H9 (cell line): ENCODE data around the gene CABLES2. TPM values are rescaled to one million over a fixed set of nuclear protein-coding genes. Genes with fewer than 3 reads are reported as not detected.

Experiments
- DNase-seq: peaks from one replicate; pipeline ENCODE4 v3.0.0-alpha.2; 2017
- H2AFZ ChIP-seq: one replicate; pipeline ENCODE4 v1.6.1; 2013; ENCODE audit warnings: mild to moderate bottlenecking, low read length, control low read depth, moderate library complexity
- H2AK5ac ChIP-seq: 2 replicates; pipeline ENCODE4 v1.6.1; 2013; ENCODE audit warnings: low read length, control low read depth, mixed read lengths; ENCODE audit not compliant: insufficient read length
- H2BK120ac ChIP-seq: one replicate; pipeline ENCODE4 v1.6.1; 2013; ENCODE audit warnings: low read depth, mild to moderate bottlenecking, low read length, control low read depth, inconsistent platforms; ENCODE audit not compliant: poor library complexity, severe bottlenecking
- H2BK12ac ChIP-seq: 2 replicates; pipeline ENCODE4 v1.6.1; 2013; ENCODE audit warnings: low read length, control low read depth, mixed read lengths, low read depth; ENCODE audit not compliant: insufficient read length
- H2BK15ac ChIP-seq: 2 replicates; pipeline ENCODE4 v1.6.1; 2013; ENCODE audit warnings: low read depth, low read length, control low read depth
- H2BK20ac ChIP-seq: one replicate; pipeline ENCODE4 v1.6.1; 2013; ENCODE audit warnings: low read depth, mild to moderate bottlenecking, low read length, control low read depth, inconsistent platforms; ENCODE audit not compliant: poor library complexity, severe bottlenecking
- H2BK5ac ChIP-seq: 2 replicates; pipeline ENCODE4 v1.6.1; 2013; ENCODE audit warnings: low read length, control low read depth, mixed read lengths; ENCODE audit not compliant: insufficient read length
- H3K14ac ChIP-seq: 2 replicates; pipeline ENCODE4 v1.6.1; 2013; ENCODE audit warnings: low read length, control low read depth; ENCODE audit not compliant: insufficient read depth
- H3K18ac ChIP-seq: 2 replicates; pipeline ENCODE4 v1.6.1; 2013; ENCODE audit warnings: low read depth, mild to moderate bottlenecking, mixed read lengths, low read length, control low read depth; ENCODE audit not compliant: insufficient read length
- H3K23ac ChIP-seq: 2 replicates; pipeline ENCODE4 v1.6.1; 2013; ENCODE audit warnings: low read length, control low read depth, mixed read lengths, low read depth; ENCODE audit not compliant: insufficient read length
- H3K23me2 ChIP-seq: 2 replicates; pipeline ENCODE4 v1.6.1; 2013; ENCODE audit warnings: low read depth, mild to moderate bottlenecking, mixed read lengths, low read length, control low read depth; ENCODE audit not compliant: insufficient read length, poor library complexity, severe bottlenecking
- H3K27ac ChIP-seq: 2 replicates; pipeline ENCODE4 v1.5.1; 2013; ENCODE audit warnings: low read length, control low read depth, mixed read lengths, low read depth; ENCODE audit not compliant: insufficient read length
- H3K27me3 ChIP-seq: 2 replicates; pipeline ENCODE4 v1.6.1; 2013; ENCODE audit warnings: low read length, control low read depth, inconsistent platforms; ENCODE audit not compliant: insufficient read depth
- H3K4ac ChIP-seq: 2 replicates; pipeline ENCODE4 v1.6.1; 2013; ENCODE audit warnings: low read depth, mild to moderate bottlenecking, control low read depth, inconsistent platforms, low read length, moderate library complexity
- H3K4me1 ChIP-seq: 2 replicates; pipeline ENCODE4 v1.6.1; 2013; ENCODE audit warnings: low read length, control low read depth, inconsistent platforms; ENCODE audit not compliant: insufficient read depth
- H3K4me2 ChIP-seq: 2 replicates; pipeline ENCODE4 v1.6.1; 2013; ENCODE audit warnings: low read length, control low read depth, mixed read lengths; ENCODE audit not compliant: insufficient read length, insufficient read depth
- H3K56ac ChIP-seq: 2 replicates; pipeline ENCODE4 v1.6.1; 2013; ENCODE audit warnings: low read depth, mild to moderate bottlenecking, mixed read lengths, low read length, control low read depth; ENCODE audit not compliant: insufficient read length
- H3K79me1 ChIP-seq: 2 replicates; pipeline ENCODE4 v1.6.1; 2013; ENCODE audit warnings: low read depth, mild to moderate bottlenecking, moderate library complexity, low read length, control low read depth, inconsistent platforms; ENCODE audit not compliant: insufficient read depth, poor library complexity, severe bottlenecking
- H3K79me2 ChIP-seq: 2 replicates; pipeline ENCODE4 v1.6.1; 2013; ENCODE audit warnings: low read length, control low read depth, inconsistent platforms; ENCODE audit not compliant: insufficient read depth
- H3K9ac ChIP-seq: 2 replicates; pipeline ENCODE4 v1.6.1; 2013; ENCODE audit warnings: low read length, control low read depth, mixed read lengths; ENCODE audit not compliant: insufficient read length; ENCODE audit errors: extremely low read depth
- H3K9me3 ChIP-seq: one replicate; pipeline ENCODE4 v1.6.1; 2013; ENCODE audit warnings: low read depth, low read length, inconsistent platforms; ENCODE audit not compliant: control insufficient read depth
- H3T11ph ChIP-seq: one replicate; pipeline ENCODE4 v1.6.1; 2013; ENCODE audit warnings: mild to moderate bottlenecking, low read length, control low read depth, inconsistent platforms
- H4K20me1 ChIP-seq: one replicate; pipeline ENCODE4 v1.6.1; 2013; ENCODE audit not compliant: control insufficient read depth, insufficient read length, insufficient read depth
- H4K5ac ChIP-seq: 2 replicates; pipeline ENCODE4 v1.6.1; 2013; ENCODE audit warnings: low read depth, mild to moderate bottlenecking, mixed read lengths, low read length, control low read depth; ENCODE audit not compliant: insufficient read length
- H4K8ac ChIP-seq: replicated peaks from 2 replicates; pipeline ENCODE4 v1.6.1; 2013; ENCODE audit warnings: low read length, control low read depth, mixed read lengths, low read depth; ENCODE audit not compliant: insufficient read length
- H4K91ac ChIP-seq: 2 replicates; pipeline ENCODE4 v1.6.1; 2013; ENCODE audit warnings: low read depth, mild to moderate bottlenecking, moderate library complexity, mixed read lengths, low read length, control low read depth; ENCODE audit not compliant: insufficient read length
- H3K27ac Mint-ChIP-seq, 3 experiments: 2 replicates in 2 of 3; 3 replicates in 1 of 3; pipeline ENCODE4 v1.8.0; 2020 to 2021; ENCODE audit warnings: mixed read lengths in 3 of 3, mild to moderate bottlenecking in 1 of 3, moderate library complexity in 1 of 3
- H3K27me3 Mint-ChIP-seq: 2 replicates; pipeline ENCODE4 v1.8.0; 2021; ENCODE audit warnings: low read depth, mild to moderate bottlenecking, moderate library complexity, mixed read lengths
- H3K36me3 Mint-ChIP-seq, 3 experiments: 2 replicates in 2 of 3; 3 replicates in 1 of 3; pipeline ENCODE4 v1.8.0; 2020 to 2021; ENCODE audit warnings: low read depth in 3 of 3, mixed read lengths in 3 of 3; ENCODE audit not compliant: insufficient read depth in 1 of 3
- H3K4me1 Mint-ChIP-seq, 2 experiments: 2 replicates each; pipeline ENCODE4 v1.8.0; 2020; ENCODE audit warnings: mixed read lengths in 2 of 2
- H3K4me3 Mint-ChIP-seq, 2 experiments: 2 replicates in 1 of 2; 3 replicates in 1 of 2; pipeline ENCODE4 v1.8.0; 2020 to 2021; ENCODE audit warnings: mild to moderate bottlenecking in 2 of 2, mixed read lengths in 2 of 2, moderate library complexity in 1 of 2
- H3K9me3 Mint-ChIP-seq, 2 experiments: 2 replicates in 1 of 2; 3 replicates in 1 of 2; pipeline ENCODE4 v1.8.0; 2020; ENCODE audit warnings: mild to moderate bottlenecking in 2 of 2, mixed read lengths in 2 of 2, moderate library complexity in 1 of 2
- WGBS: extraction: QIAGEN DNeasy Blood & Tissue Kit; methylation state at CpG from one replicate; pipeline ENCODE4 v1.1.7; 2013; ENCODE audit warnings: missing lambda C conversion rate, low lambda C conversion rate, mixed read lengths; ENCODE audit not compliant: insufficient read length; ENCODE audit errors: extremely low coverage; 5-methylcytosine and 5-hydroxymethylcytosine counted together
- total RNA-seq: library from RNA; stranded (reverse); gene quantifications from 2 replicates; pipeline ENCODE4 v1.2.1, GENCODE V29; 2021
- TF ChIP-seq, protein P1 (sequence below): fragments of 200-600 bp; sonication (generic); conservative IDR thresholded peaks from 3 replicates; pipeline ENCODE4 v1.8.0; 2021; ENCODE audit warnings: antibody characterized with exemption, mild to moderate bottlenecking

CABLES2 gene
- total RNA-seq, 1 experiment from 2014 or later: 10.8 TPM

DNA sequence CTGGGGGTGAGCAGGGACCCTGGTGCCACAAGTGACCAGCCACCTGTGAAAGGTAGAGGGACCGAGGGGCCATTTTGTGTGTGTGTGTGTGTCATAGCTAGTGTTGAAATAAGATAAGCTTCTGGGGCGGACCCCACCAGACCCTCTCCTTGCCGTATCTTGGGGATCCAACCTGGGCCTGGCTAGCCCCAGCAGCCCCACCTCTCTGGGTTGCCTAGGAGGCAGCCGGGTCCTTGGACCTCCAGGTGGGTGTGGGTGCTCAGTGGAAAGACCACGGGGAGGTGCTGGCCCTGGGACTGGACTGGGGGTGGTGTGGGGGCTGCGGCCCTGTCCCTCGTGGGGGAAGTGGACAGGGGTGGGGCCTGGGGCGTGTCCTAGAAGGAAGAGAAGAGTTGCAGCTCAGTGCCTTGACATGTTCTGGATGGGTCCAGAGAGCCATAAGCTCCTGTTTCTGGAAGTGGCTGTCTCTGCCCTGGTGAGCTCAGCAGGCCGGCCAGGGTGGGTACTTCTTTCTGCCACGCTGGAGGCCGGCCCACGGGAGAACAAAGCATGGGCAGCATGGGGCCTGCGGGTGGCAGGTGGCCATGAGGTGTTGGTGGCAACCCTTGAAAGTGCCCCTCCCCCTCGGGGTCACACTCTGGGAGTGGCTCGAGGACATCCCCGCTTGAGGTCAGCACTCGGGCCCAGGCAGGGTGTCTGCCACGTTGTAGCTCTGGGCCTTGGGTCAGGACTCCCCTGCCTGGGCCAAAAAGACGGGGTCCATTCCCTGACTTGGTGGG, 11.8 kb upstream of the CABLES2 start:
- no peak overlapping the region for H2BK20ac ChIP-seq
- H3K14ac ChIP-seq: no peak overlapping the region; the same call in 1 of the 2 replicates
- H4K91ac ChIP-seq: no peak overlapping the region
- no peak overlapping the region for H2AFZ ChIP-seq
- no peak overlapping the region for H2BK15ac ChIP-seq
- no peak overlapping the region for H2BK120ac ChIP-seq
- H3K79me1 ChIP-seq: no peaks in the 10 kb centered on the region
- H3K4me2 ChIP-seq: no peak overlapping the region
- H4K8ac ChIP-seq: no peak overlapping the region
- no peak overlapping the region for H3K4ac ChIP-seq
- no peaks in the 10 kb centered on the region for H3K9me3 ChIP-seq
- Mint-ChIP-seq H3K27me3 (peaks cover 1% of the 10 kb centered on the region), H3K9me3 (peaks cover 0 to 5% of the 10 kb centered on the region in 2 experiments; a peak in 2 of 5 replicates), H3K4me1 (peaks cover 0 to 9% of the 10 kb centered on the region in 2 experiments; a peak in 3 of 4 replicates), H3K4me3 (no peak overlapping the region; a peak in 1 of 5 replicates), H3K27ac (no peak overlapping the region), H3K36me3 (peaks cover 0 to 4% (median 0%) of the 10 kb centered on the region in 3 experiments; a peak in 1 of 7 replicates)
- H2AK5ac ChIP-seq: no peak overlapping the region
- no peak overlapping the region for H3T11ph ChIP-seq
- H3K27me3 ChIP-seq: no peaks in the 10 kb centered on the region
- no peak for DNase-seq
- no peak overlapping the region for H2BK5ac ChIP-seq
- H3K9ac ChIP-seq: no peak overlapping the region
- H4K20me1 ChIP-seq: no peaks in the 10 kb centered on the region
- no peaks in the 10 kb centered on the region for H3K23me2 ChIP-seq
- no peak overlapping the region for H3K18ac ChIP-seq
- H3K79me2 ChIP-seq: no peaks in the 10 kb centered on the region
- no peak overlapping the region for H3K23ac ChIP-seq
- no peak overlapping the region for H4K5ac ChIP-seq
- H3K4me1 ChIP-seq: no peaks in the 10 kb centered on the region
- H3K27ac ChIP-seq: no peak overlapping the region
- H3K56ac ChIP-seq: no peak overlapping the region
- H2BK12ac ChIP-seq: no peak overlapping the region
- TF ChIP-seq, protein P1, sequence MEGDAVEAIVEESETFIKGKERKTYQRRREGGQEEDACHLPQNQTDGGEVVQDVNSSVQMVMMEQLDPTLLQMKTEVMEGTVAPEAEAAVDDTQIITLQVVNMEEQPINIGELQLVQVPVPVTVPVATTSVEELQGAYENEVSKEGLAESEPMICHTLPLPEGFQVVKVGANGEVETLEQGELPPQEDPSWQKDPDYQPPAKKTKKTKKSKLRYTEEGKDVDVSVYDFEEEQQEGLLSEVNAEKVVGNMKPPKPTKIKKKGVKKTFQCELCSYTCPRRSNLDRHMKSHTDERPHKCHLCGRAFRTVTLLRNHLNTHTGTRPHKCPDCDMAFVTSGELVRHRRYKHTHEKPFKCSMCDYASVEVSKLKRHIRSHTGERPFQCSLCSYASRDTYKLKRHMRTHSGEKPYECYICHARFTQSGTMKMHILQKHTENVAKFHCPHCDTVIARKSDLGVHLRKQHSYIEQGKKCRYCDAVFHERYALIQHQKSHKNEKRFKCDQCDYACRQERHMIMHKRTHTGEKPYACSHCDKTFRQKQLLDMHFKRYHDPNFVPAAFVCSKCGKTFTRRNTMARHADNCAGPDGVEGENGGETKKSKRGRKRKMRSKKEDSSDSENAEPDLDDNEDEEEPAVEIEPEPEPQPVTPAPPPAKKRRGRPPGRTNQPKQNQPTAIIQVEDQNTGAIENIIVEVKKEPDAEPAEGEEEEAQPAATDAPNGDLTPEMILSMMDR: no peak
- no CpG with 5 or more reads among the region's 19 CpGs for WGBS
